ENCODE data around the gene FAM149B1.

FAM149B1 gene

GRCh38 chr10:73167783-73168464 lies at the start of gene FAM149B1, which contains the start of gene ECD:
Gene FAM149B1 (plus strand): TSS chr10:73168119. CDS start chr10:73168340, 221 bp downstream.
Gene ECD (minus strand): TSS chr10:73168008. CDS start chr10:73163937, 4,071 bp downstream.
- TF ChIP-seq CTCF (IDR thresholded peaks at IDR 0.05; ENCODE audit: extremely low read depth, insufficient read depth, missing control alignments): peak; percentile 24
- DNase-seq (ENCODE audit: low spot score): peak; percentile 92
- in situ Hi-C loops (cut with MboI; ENCODE audit: low pct_unique_long_range_greater_than_20kb, low sequenced_read_pairs, unreplicated experiment): no loop called here

- in situ Hi-C loops (cut with MboI; ENCODE audit: low pct_unique_long_range_greater_than_20kb, low sequenced_read_pairs, unreplicated experiment): no loop called here
- TF ChIP-seq CTCF (IDR thresholded peaks at IDR 0.05; ENCODE audit: extremely low read depth, insufficient read depth, missing control alignments): no peak
- no peak for DNase-seq (ENCODE audit: low spot score)
Observed at GRCh38 chr10:73119457-73119856, 48.5 kb upstream of the FAM149B1 start.

- TF ChIP-seq CTCF (IDR thresholded peaks at IDR 0.05; ENCODE audit: extremely low read depth, insufficient read depth, missing control alignments): no peak
- in situ Hi-C loops (cut with MboI; ENCODE audit: low pct_unique_long_range_greater_than_20kb, low sequenced_read_pairs, unreplicated experiment): no loop called here
- no peak for DNase-seq (ENCODE audit: low spot score)
Observed at GRCh38 chr10:73119952-73120351, 48.0 kb upstream of the FAM149B1 start.

- no peak for DNase-seq (ENCODE audit: low spot score)
- TF ChIP-seq CTCF (IDR thresholded peaks at IDR 0.05; ENCODE audit: extremely low read depth, insufficient read depth, missing control alignments): no peak
- in situ Hi-C loops (cut with MboI; ENCODE audit: low pct_unique_long_range_greater_than_20kb, low sequenced_read_pairs, unreplicated experiment): no loop called here
Observed at GRCh38 chr10:73126343-73126742, 41.6 kb upstream of the FAM149B1 start.

GRCh38 chr10:73131301-73131700 lies 36.6 kb upstream of the FAM149B1 start:
- in situ Hi-C loops (cut with MboI; ENCODE audit: low pct_unique_long_range_greater_than_20kb, low sequenced_read_pairs, unreplicated experiment): no loop called here
- no peak for DNase-seq (ENCODE audit: low spot score)
- no peak for TF ChIP-seq CTCF (IDR thresholded peaks at IDR 0.05; ENCODE audit: extremely low read depth, insufficient read depth, missing control alignments)

- in situ Hi-C loops (cut with MboI; ENCODE audit: low pct_unique_long_range_greater_than_20kb, low sequenced_read_pairs, unreplicated experiment): no loop called here
- no peak for TF ChIP-seq CTCF (IDR thresholded peaks at IDR 0.05; ENCODE audit: extremely low read depth, insufficient read depth, missing control alignments)
- no peak for DNase-seq (ENCODE audit: low spot score)
Observed at GRCh38 chr10:73131913-73132686, 35.8 kb upstream of the FAM149B1 start.

Data from GM13977 (cell line).